ENCODE measurements around the gene ASTN2.

Gene ASTN2

GRCh38 chr9:116414374-116414773 is 1000.5 kb downstream of the ASTN2 start:
- DNase-seq (ENCODE audit: low spot score): no peak

DNA sequence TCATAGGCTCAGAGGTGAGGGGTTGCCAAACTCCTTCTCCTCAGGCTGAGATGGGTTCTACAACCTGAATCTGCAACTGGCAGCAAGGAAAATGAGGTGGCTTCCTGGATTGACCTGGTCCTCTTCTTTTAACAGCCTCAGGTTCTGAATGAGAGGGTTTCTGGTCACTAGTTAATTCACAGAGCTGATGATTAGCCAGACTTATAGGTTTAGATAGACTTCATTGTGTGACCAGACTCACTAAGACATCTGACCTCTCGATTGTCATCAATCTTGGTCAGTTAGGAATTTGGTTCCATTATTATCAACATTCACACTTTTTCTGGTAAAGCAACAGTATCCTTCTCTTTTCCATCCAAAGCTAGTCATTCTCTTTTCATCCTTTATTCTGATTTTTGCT is 1003.4 kb downstream of the ASTN2 start:
- no peak for DNase-seq (ENCODE audit: low spot score)

DNA sequence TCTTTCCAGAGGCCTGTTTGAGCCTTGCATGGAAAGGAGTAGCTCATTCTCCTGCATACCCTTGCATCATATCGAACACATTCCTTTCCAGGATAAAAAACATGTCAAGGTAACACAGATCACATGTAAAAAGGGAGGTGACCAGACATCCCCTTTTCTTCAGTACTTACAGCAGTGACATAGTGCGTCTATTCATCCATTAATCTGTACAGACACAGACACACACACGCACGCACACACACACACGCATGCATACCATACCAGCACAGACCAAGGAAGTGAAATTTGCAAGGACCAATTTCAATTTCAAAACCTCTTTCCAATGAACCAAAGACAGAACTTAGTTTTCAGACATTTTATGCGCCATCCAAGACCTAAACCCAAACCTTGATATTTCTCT is 1005.2 kb downstream of the ASTN2 start:
- no peak for DNase-seq (ENCODE audit: low spot score)

GRCh38 chr9:116409129-116409528 is 1005.7 kb downstream of the ASTN2 start:
- no peak for DNase-seq (ENCODE audit: low spot score)

- no peak for DNase-seq (ENCODE audit: low spot score)
Measured at GRCh38 chr9:116406469-116406868, 1008.4 kb downstream of the ASTN2 start.

GRCh38 chr9:116405321-116405720 is 1009.5 kb downstream of the ASTN2 start:
- DNase-seq (ENCODE audit: low spot score): no peak

GRCh38 chr9:116404228-116404627 is 1010.6 kb downstream of the ASTN2 start:
- DNase-seq (ENCODE audit: low spot score): no peak

GRCh38 chr9:116403171-116403570 is 1011.7 kb downstream of the ASTN2 start:
- no peak for DNase-seq (ENCODE audit: low spot score)

- no peak for DNase-seq (ENCODE audit: low spot score)
Measured at GRCh38 chr9:116395699-116396037, 1019.2 kb downstream of the ASTN2 start.

DNA sequence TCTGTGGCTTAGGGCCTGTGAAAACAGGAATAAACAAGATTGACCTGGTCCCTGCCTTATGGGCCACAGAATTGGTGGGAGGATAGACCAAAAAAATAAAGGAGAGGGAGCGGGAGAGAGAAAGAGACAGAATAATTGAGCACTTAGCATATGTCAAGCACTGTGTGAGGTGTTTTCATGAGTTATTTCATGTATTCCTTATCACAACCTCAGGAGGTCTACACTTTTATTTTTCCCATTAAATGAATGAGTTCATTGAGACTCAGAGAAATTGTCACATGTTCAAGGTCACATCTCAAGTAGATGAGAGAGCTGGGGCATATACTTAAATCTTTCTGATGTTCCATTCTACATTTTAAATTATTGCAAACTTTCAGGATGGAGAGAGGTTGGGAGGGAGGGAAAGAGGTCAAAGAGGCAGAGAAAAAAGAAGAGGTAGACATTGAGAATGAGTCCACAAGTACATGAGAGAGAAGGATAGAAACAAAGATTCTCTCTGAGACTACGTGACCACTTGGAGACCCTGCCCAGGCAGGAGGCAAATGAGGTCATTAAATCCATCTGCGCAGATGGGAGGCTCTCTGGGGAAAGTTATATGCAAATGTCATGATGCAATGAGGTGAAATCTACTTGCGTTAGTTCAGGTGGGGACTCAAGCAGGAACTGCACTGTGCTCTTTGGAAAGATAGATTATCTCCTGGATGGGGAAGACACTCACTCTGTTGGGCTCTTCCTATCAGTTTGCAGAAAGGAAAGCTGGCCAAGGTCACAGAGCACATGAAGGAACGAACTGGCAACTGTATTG is 1019.8 kb downstream of the ASTN2 start:
- no peak for DNase-seq (ENCODE audit: low spot score)

- no peak for DNase-seq (ENCODE audit: low spot score)
Measured at GRCh38 chr9:116394070-116394469, 1020.8 kb downstream of the ASTN2 start.

DNA sequence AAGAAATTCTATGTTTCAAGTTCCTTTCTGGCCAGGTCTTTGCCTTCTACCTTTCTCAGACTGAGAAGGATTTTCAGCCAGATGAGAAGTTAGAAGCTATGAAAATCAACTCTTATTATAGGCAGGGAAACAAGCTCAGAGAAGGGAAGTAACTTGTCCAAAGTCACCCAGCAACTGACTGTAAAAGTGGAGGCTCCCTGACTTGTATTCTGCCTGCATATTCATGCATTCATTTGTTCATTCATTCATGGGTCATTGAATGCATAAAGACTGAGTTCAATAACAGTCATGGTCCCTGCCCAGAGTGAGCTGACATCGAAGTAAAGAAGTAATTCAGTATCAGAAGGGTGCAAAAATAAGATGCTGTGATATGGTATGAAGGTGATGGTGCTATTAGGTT is 1021.7 kb downstream of the ASTN2 start:
- no peak for DNase-seq (ENCODE audit: low spot score)

- DNase-seq (ENCODE audit: low spot score): no peak
Measured at GRCh38 chr9:116391306-116391900, 1023.5 kb downstream of the ASTN2 start.

- DNase-seq (ENCODE audit: low spot score): peak; percentile 34
Measured at GRCh38 chr9:116390303-116391228, 1024.3 kb downstream of the ASTN2 start.

DNA sequence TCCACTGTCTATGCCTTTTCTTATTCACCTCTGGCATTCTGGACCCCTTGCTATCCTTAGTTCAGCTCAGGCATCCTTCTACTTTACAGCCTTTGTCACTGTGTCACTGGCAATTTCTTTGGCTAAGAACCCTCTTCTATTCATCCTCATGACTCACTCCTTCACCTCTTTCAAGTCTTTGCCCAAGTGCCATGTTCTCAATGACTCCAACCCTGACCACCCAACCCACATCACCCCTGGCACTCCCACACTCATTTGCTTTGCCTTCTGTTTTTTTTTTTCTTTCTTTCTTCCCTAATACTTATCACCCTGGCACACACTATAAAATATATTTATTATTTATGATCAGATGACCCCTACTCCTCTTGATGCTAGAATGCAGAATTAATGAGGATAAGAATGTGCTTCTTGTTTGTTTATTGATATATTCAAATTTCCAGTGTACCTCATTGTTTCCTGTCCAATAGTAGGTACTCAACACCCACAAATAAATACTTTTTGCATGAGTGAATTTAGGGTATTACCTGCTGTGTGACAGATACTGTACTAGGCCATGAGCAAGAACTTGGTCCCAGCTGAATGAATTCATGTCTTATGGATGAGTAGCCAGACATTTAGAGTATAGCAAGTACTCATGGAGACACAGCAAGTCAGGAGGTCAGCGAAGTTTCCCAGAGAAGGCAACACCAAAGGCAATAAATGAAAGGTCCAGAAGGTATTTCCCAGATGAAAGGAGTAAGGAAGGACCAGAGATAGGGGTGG is 1025.1 kb downstream of the ASTN2 start:
- no peak for DNase-seq (ENCODE audit: low spot score)

- no peak for DNase-seq (ENCODE audit: low spot score)
Measured at GRCh38 chr9:116387934-116388698, 1026.7 kb downstream of the ASTN2 start.

DNA sequence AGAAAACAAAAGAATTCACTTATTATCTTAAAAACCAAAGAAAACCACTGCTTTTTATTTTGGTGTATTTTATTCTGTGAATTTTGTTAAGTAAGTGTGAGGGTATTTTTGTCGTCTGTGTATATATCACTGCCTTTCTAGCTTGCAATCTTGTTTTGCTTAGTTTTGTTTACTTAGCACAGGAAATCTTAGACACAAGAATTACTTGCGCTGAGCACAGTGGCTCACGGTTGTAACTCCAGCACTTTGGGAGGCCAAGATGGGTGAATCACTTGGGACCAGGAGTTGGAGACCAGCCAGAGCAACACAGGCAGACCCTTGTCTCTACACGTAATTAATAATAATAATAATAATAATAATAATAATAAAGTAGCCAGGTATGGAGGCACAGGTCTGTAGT is 1030.9 kb downstream of the ASTN2 start:
- DNase-seq (ENCODE audit: low spot score): no peak

GRCh38 chr9:116383133-116383532 is 1031.7 kb downstream of the ASTN2 start:
- no peak for DNase-seq (ENCODE audit: low spot score)

- DNase-seq (ENCODE audit: low spot score): no peak
Measured at GRCh38 chr9:116382053-116382452, 1032.8 kb downstream of the ASTN2 start.

DNA sequence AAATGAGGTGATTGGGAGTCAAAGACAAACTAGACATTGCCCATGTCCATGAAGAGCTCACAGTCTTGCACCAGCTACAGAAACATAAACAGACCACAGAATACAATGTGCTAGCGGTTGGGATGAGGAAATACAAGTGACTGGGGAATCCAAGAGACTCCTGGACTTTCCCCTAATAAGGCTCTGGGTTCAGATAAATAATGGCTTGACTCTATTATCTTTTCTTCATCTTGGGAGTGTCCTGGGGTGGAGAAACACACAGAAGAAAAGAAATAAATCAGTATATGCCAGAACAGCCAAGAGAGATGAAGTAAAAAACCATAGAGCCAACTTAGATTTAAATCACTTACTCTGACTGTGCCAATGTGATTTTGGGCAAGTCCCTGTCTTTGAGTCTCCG is 1033.5 kb downstream of the ASTN2 start:
- DNase-seq (ENCODE audit: low spot score): no peak

GRCh38 chr9:116380496-116380995 is 1034.3 kb downstream of the ASTN2 start:
- DNase-seq (ENCODE audit: low spot score): no peak

Measured in D341Med (cell line).